Keratinocyte (primary cell): ENCODE data around the gene STARD3.

ENCODE experiments used
- CTCF ChIP-seq, 3 experiments: IDR thresholded peaks in 1 of 3; conservative IDR thresholded peaks in 1 of 3; optimal IDR thresholded peaks in 1 of 3; 2 replicates in 2 of 3; 3 replicates in 1 of 3; pipeline versions ENCODE3 to v1.5.1; 2011; ENCODE audit warnings: low read length in 3 of 3, mild to moderate bottlenecking in 3 of 3, moderate library complexity in 2 of 3, control low read depth in 1 of 3, inconsistent platforms in 1 of 3; ENCODE audit not compliant: insufficient read depth in 2 of 3; ENCODE audit errors: extremely low read depth in 1 of 3
- EZH2 ChIP-seq: IDR thresholded peaks from one replicate; pipeline ENCODE4 v1.6.1; 2012; ENCODE audit warnings: inconsistent platforms, mild to moderate bottlenecking, low read length, moderate library complexity

DNA sequence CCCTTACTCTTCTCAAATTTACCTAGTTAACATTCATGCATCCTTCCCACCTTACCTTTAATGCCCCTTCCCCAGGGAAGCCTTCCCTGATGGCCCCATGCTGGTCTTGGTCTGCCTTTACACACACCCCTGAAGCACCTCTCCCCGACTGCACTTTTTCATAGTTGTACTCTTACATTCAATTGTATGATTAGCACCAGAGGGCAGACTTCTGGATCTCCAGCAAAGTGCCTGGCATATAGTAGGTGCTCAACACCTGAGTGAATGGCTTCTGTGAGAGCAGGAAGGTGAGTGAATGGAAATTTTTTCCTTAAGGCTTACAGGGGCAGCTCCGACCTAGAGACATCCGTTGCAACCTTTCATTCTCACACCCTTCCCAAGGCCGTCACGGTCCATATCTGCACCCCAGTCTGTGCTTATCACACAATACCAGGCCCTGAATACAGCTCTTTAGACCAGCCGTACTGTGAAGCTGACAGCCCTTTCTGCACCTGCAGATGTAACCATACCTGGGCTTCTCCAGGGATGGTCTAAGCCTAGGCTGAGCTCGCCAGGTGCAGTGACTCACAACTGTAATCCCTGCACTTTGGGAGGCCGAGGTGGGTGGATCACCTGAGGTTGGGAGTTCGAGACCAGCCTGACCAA lies 46.5 kb downstream of the STARD3 start:
- no peak for TF ChIP-seq CTCF (optimal IDR thresholded peaks at IDR 0.05 in 1 of 3, IDR thresholded peaks at IDR 0.05 in 1 of 3, conservative IDR thresholded peaks at IDR 0.05 in 1 of 3; ENCODE audit: extremely low read depth in 1 of 3, insufficient read depth in 2 of 3, low read length in 3 of 3)
- TF ChIP-seq EZH2, result no peak
